ENCODE results near the gene RPP25L. TPM values are rescaled to one million over a fixed set of nuclear protein-coding genes. Genes with fewer than 3 reads are reported as not detected.

Gene RPP25L
- total RNA-seq, 1 experiment from 2014 or later, result 42.8 TPM

GRCh38 chr9:34566972-34567371 is 44.9 kb downstream of the RPP25L start:
- H3K4me1 Mint-ChIP-seq (ENCODE audit: insufficient read depth, unreplicated experiment), result no peaks in the 10 kb centered on the region
- H3K27ac Mint-ChIP-seq (ENCODE audit: low read depth, unreplicated experiment), result no peak overlapping the region
- no peak overlapping the region for H3K4me3 Mint-ChIP-seq (ENCODE audit: unreplicated experiment)
- no peaks in the 10 kb centered on the region for H3K36me3 Mint-ChIP-seq (ENCODE audit: insufficient read depth, unreplicated experiment)
- CTCF ChIA-PET, result interaction anchor here (0.6 to 1.5 kb wide), 2 partner anchors 12 to 26 kb away, joined by 4 read pairs; no protein-coding TSS in a partner anchor
- DNase-seq (ENCODE audit: unreplicated experiment), result no peak
- BruUV-seq (replicated peaks), result no TSS peak
- TF ChIP-seq CTCF (IDR thresholded peaks at IDR 0.05; ENCODE audit: unreplicated experiment), result no peak
- H3K9me3 Mint-ChIP-seq (ENCODE audit: unreplicated experiment), result no peaks in the 10 kb centered on the region
- intact Hi-C loops (cut with micrococcal nuclease), result no loop called here
- H3K27me3 Mint-ChIP-seq (ENCODE audit: insufficient read depth, unreplicated experiment), result peaks cover 39% of the 10 kb centered on the region
- POLR2A ChIA-PET, result no interaction called here

GRCh38 chr9:34566322-34566721 is 45.6 kb downstream of the RPP25L start:
- H3K9me3 Mint-ChIP-seq (ENCODE audit: unreplicated experiment), result no peaks in the 10 kb centered on the region
- TF ChIP-seq CTCF (IDR thresholded peaks at IDR 0.05; ENCODE audit: unreplicated experiment), result no peak
- no peaks in the 10 kb centered on the region for H3K4me1 Mint-ChIP-seq (ENCODE audit: insufficient read depth, unreplicated experiment)
- H3K27me3 Mint-ChIP-seq (ENCODE audit: insufficient read depth, unreplicated experiment), result peaks cover 39% of the 10 kb centered on the region
- POLR2A ChIA-PET, result interaction anchor here (0.6 kb wide), 1 partner anchor 263 kb away, joined by 3 read pairs; no protein-coding TSS in a partner anchor
- CTCF ChIA-PET, result interaction anchor here (0.6 to 1.5 kb wide), 3 partner anchors 12 to 26 kb away, joined by 3 to 4 read pairs (median 4); no protein-coding TSS in a partner anchor
- H3K4me3 Mint-ChIP-seq (ENCODE audit: unreplicated experiment), result no peak overlapping the region
- H3K36me3 Mint-ChIP-seq (ENCODE audit: insufficient read depth, unreplicated experiment), result no peaks in the 10 kb centered on the region
- H3K27ac Mint-ChIP-seq (ENCODE audit: low read depth, unreplicated experiment), result no peak overlapping the region
- DNase-seq (ENCODE audit: unreplicated experiment), result no peak
- no TSS peak for BruUV-seq (replicated peaks)
- intact Hi-C loops (cut with micrococcal nuclease), result no loop called here

- DNase-seq (ENCODE audit: unreplicated experiment), result no peak
- Mint-ChIP-seq H3K27ac (ENCODE audit: low read depth, unreplicated experiment) (no peak overlapping the region), H3K27me3 (ENCODE audit: insufficient read depth, unreplicated experiment) (peaks cover 39% of the 10 kb centered on the region), H3K9me3 (ENCODE audit: unreplicated experiment) (no peaks in the 10 kb centered on the region), H3K4me3 (ENCODE audit: unreplicated experiment) (no peak overlapping the region), H3K36me3 (ENCODE audit: insufficient read depth, unreplicated experiment) (no peaks in the 10 kb centered on the region), H3K4me1 (ENCODE audit: insufficient read depth, unreplicated experiment) (no peaks in the 10 kb centered on the region)
- POLR2A ChIA-PET, result interaction anchor here (0.6 kb wide), 1 partner anchor 262 kb away, joined by 3 read pairs; no protein-coding TSS in a partner anchor
- BruUV-seq (replicated peaks), result no TSS peak
- no peak for TF ChIP-seq CTCF (IDR thresholded peaks at IDR 0.05; ENCODE audit: unreplicated experiment)
- intact Hi-C loops (cut with micrococcal nuclease), result no loop called here
- CTCF ChIA-PET, result interaction anchor here (1.5 kb wide), 1 partner anchor 27 kb away, joined by 4 read pairs; no protein-coding TSS in a partner anchor
Measured at GRCh38 chr9:34565856-34566255, 46.0 kb downstream of the RPP25L start.

GRCh38 chr9:34564617-34565016 is 47.3 kb downstream of the RPP25L start:
- BruUV-seq (replicated peaks), result no TSS peak
- no peak for DNase-seq (ENCODE audit: unreplicated experiment)
- Mint-ChIP-seq H3K4me1 (ENCODE audit: insufficient read depth, unreplicated experiment) (peaks cover 7% of the 10 kb centered on the region), H3K4me3 (ENCODE audit: unreplicated experiment) (no peak overlapping the region), H3K9me3 (ENCODE audit: unreplicated experiment) (no peaks in the 10 kb centered on the region), H3K27me3 (ENCODE audit: insufficient read depth, unreplicated experiment) (peaks cover 39% of the 10 kb centered on the region), H3K36me3 (ENCODE audit: insufficient read depth, unreplicated experiment) (no peaks in the 10 kb centered on the region), H3K27ac (ENCODE audit: low read depth, unreplicated experiment) (no peak overlapping the region)
- intact Hi-C loops (cut with micrococcal nuclease), result no loop called here
- ChIA-PET CTCF (interaction anchor here (1.2 kb wide), 1 partner anchor 10 kb away, joined by 4 read pairs; no protein-coding TSS in a partner anchor), POLR2A (no interaction called here)
- TF ChIP-seq CTCF (IDR thresholded peaks at IDR 0.05; ENCODE audit: unreplicated experiment), result no peak
